WTC11 (cell line): ENCODE results near the gene CCDC39.

Source experiments
- ATF2 ChIP-seq: sonication (generic); formaldehyde crosslinking; IDR thresholded peaks from 2 replicates; pipeline ENCODE4 v1.8.1; 2022; ENCODE audit warnings: low read depth, missing genetic modification reagents, borderline replicate concordance
- ATF6 ChIP-seq: sonication (generic); formaldehyde crosslinking; IDR thresholded peaks from 2 replicates; pipeline ENCODE4 v1.8.1; 2023; ENCODE audit warnings: mild to moderate bottlenecking, missing genetic modification reagents
- CBFB ChIP-seq: sonication (generic); formaldehyde crosslinking; IDR thresholded peaks from 2 replicates; pipeline ENCODE4 v1.8.1; 2022; ENCODE audit warnings: mild to moderate bottlenecking, low read depth, missing genetic modification reagents
- FOXJ3 ChIP-seq: sonication (generic); formaldehyde crosslinking; IDR thresholded peaks from 2 replicates; pipeline ENCODE4 v1.9.0; 2021; ENCODE audit warnings: missing genetic modification reagents, mild to moderate bottlenecking, borderline replicate concordance
- MAX ChIP-seq: sonication (generic); formaldehyde crosslinking; IDR thresholded peaks from 2 replicates; pipeline ENCODE4 v1.8.0; 2022; ENCODE audit warnings: mild to moderate bottlenecking, missing genetic modification reagents
- NFYB ChIP-seq: sonication (generic); formaldehyde crosslinking; conservative IDR thresholded peaks from 2 replicates; pipeline ENCODE4 v1.8.0; 2022; ENCODE audit warnings: low read depth, missing genetic modification reagents
- TCF7 ChIP-seq: sonication (generic); formaldehyde crosslinking; IDR thresholded peaks from 2 replicates; pipeline ENCODE4 v1.8.0; 2022; ENCODE audit warnings: mild to moderate bottlenecking, low read depth, missing genetic modification reagents, moderate library complexity
- TEAD4 ChIP-seq: sonication (generic); formaldehyde crosslinking; IDR thresholded peaks from 2 replicates; pipeline ENCODE4 v1.8.0; 2022; ENCODE audit warnings: mild to moderate bottlenecking, missing genetic modification reagents
- ZNF281 ChIP-seq: sonication (generic); formaldehyde crosslinking; IDR thresholded peaks from 2 replicates; pipeline ENCODE4 v1.8.0; 2023; ENCODE audit warnings: mild to moderate bottlenecking, missing genetic modification reagents
- TF ChIP-seq, protein P1 (sequence below): fragments of 200-600 bp; IDR thresholded peaks from 2 replicates; pipeline ENCODE4 v1.8.0; 2022; ENCODE audit warnings: antibody characterized with exemption
- TF ChIP-seq, protein P2 (sequence below): sonication (generic); formaldehyde crosslinking; IDR thresholded peaks from 2 replicates; pipeline ENCODE4 v1.8.0; 2022; ENCODE audit warnings: mild to moderate bottlenecking, missing genetic modification reagents
- TF ChIP-seq, protein P3 (sequence below): sonication (generic); formaldehyde crosslinking; conservative IDR thresholded peaks from 2 replicates; pipeline ENCODE4 v1.8.1; 2022; ENCODE audit warnings: mild to moderate bottlenecking, missing genetic modification reagents

GRCh38 chr3:180564676-180565075 is 114.6 kb downstream of the CCDC39 start:
- TF ChIP-seq TCF7 (CRISPR knock-in tag) = no peak
- TF ChIP-seq, protein P1, sequence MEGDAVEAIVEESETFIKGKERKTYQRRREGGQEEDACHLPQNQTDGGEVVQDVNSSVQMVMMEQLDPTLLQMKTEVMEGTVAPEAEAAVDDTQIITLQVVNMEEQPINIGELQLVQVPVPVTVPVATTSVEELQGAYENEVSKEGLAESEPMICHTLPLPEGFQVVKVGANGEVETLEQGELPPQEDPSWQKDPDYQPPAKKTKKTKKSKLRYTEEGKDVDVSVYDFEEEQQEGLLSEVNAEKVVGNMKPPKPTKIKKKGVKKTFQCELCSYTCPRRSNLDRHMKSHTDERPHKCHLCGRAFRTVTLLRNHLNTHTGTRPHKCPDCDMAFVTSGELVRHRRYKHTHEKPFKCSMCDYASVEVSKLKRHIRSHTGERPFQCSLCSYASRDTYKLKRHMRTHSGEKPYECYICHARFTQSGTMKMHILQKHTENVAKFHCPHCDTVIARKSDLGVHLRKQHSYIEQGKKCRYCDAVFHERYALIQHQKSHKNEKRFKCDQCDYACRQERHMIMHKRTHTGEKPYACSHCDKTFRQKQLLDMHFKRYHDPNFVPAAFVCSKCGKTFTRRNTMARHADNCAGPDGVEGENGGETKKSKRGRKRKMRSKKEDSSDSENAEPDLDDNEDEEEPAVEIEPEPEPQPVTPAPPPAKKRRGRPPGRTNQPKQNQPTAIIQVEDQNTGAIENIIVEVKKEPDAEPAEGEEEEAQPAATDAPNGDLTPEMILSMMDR = no peak
- no peak for TF ChIP-seq ATF2 (CRISPR knock-in tag)
- TF ChIP-seq ZNF281 = no peak
- TF ChIP-seq FOXJ3 (CRISPR knock-in tag) = no peak
- no peak for TF ChIP-seq TEAD4 (CRISPR knock-in tag)
- TF ChIP-seq MAX (CRISPR knock-in tag) = no peak
- TF ChIP-seq CBFB (CRISPR knock-in tag) = no peak
- no peak for TF ChIP-seq ATF6
- TF ChIP-seq, protein P2, sequence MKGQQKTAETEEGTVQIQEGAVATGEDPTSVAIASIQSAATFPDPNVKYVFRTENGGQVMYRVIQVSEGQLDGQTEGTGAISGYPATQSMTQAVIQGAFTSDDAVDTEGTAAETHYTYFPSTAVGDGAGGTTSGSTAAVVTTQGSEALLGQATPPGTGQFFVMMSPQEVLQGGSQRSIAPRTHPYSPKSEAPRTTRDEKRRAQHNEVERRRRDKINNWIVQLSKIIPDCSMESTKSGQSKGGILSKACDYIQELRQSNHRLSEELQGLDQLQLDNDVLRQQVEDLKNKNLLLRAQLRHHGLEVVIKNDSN (CRISPR knock-in tag) = no peak
- TF ChIP-seq, protein P3, sequence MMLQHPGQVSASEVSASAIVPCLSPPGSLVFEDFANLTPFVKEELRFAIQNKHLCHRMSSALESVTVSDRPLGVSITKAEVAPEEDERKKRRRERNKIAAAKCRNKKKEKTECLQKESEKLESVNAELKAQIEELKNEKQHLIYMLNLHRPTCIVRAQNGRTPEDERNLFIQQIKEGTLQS (CRISPR knock-in tag) = no peak
- no peak for TF ChIP-seq NFYB (CRISPR knock-in tag)
